Naive thymus-derived CD4-positive, alpha-beta T cell (primary cell): Measurements from ENCODE around the gene MTMR1. TPM values are rescaled to one million over a fixed set of nuclear protein-coding genes. Genes with fewer than 3 reads are reported as not detected.

Experiments
- ATAC-seq: fragments of 150-1000 bp; cut with Tn5 transposase; 2 replicates; pipeline ENCODE4 v1.10.0; 2021; ENCODE audit warnings: mild to moderate bottlenecking, moderate library complexity
- CTCF ChIA-PET: fragments of 350-600 bp; sonication (Branson Sonifier 250); formaldehyde crosslinking; loops from one replicate; lab custom pipeline; 2021; ENCODE audit warnings: antibody characterized with exemption; lab: Charles Lee
- POLR2A ChIA-PET: fragments of 350-600 bp; sonication (Branson Sonifier 250); formaldehyde crosslinking; loops from one replicate; lab custom pipeline; 2021; ENCODE audit warnings: antibody characterized with exemption, inconsistent platforms; lab: Charles Lee
- DNase-seq, 9 donors: peaks; one replicate each; pipeline versions ENCODE4 v3.0.0 to v3.0.0-alpha.2; 2020 to 2022; ENCODE audit warnings: mixed read lengths in 1 of 9
- H3K27ac ChIP-seq: one replicate; pipeline ENCODE4 v1.7.0; 2013; ENCODE audit warnings: mild to moderate bottlenecking, low read depth, low read length, moderate library complexity
- H3K27me3 ChIP-seq, 2 donors: one replicate each; pipeline ENCODE4 v1.7.0; 2013; ENCODE audit warnings: low read length in 2 of 2, mild to moderate bottlenecking in 2 of 2, moderate library complexity in 2 of 2; ENCODE audit not compliant: control insufficient read depth in 2 of 2, insufficient read depth in 2 of 2
- H3K36me3 ChIP-seq, 3 experiments: 1 replicate in 2 of 3; 2 replicates in 1 of 3; pipeline ENCODE4 v1.7.0; 2013; ENCODE audit warnings: low read length in 3 of 3, mild to moderate bottlenecking in 3 of 3, moderate library complexity in 1 of 3; ENCODE audit not compliant: insufficient read depth in 3 of 3, control insufficient read depth in 2 of 3
- H3K4me1 ChIP-seq, 2 donors: one replicate each; pipeline ENCODE4 v1.7.0; 2013; ENCODE audit warnings: low read length in 2 of 2, mild to moderate bottlenecking in 2 of 2, moderate library complexity in 1 of 2; ENCODE audit not compliant: control insufficient read depth in 2 of 2, insufficient read depth in 2 of 2
- H3K4me3 ChIP-seq: 2 replicates; pipeline ENCODE4 v1.7.0; 2013; ENCODE audit warnings: mild to moderate bottlenecking, low read length
- H3K9me3 ChIP-seq, 3 experiments: 1 replicate in 2 of 3; 2 replicates in 1 of 3; pipeline ENCODE4 v1.7.0; 2013; ENCODE audit warnings: low read length in 3 of 3; ENCODE audit not compliant: control insufficient read depth in 2 of 3
- H3K27ac Mint-ChIP-seq, 9 donors: one replicate each; pipeline ENCODE4 v1.8.0; 2020 to 2022; ENCODE audit warnings: mixed read lengths in 9 of 9, mild to moderate bottlenecking in 8 of 9, moderate library complexity in 5 of 9, inconsistent platforms in 2 of 9
- H3K27me3 Mint-ChIP-seq, 5 donors: one replicate each; pipeline ENCODE4 v1.8.0; 2021 to 2022; ENCODE audit warnings: mixed read lengths in 5 of 5, mild to moderate bottlenecking in 1 of 5
- H3K36me3 Mint-ChIP-seq, 5 donors: one replicate each; pipeline ENCODE4 v1.8.0; 2020 to 2022; ENCODE audit warnings: mixed read lengths in 5 of 5, mild to moderate bottlenecking in 3 of 5, inconsistent platforms in 1 of 5
- H3K4me1 Mint-ChIP-seq, 7 donors: one replicate each; pipeline ENCODE4 v1.8.0; 2020 to 2022; ENCODE audit warnings: mixed read lengths in 7 of 7, mild to moderate bottlenecking in 3 of 7, inconsistent platforms in 1 of 7
- H3K4me3 Mint-ChIP-seq, 10 donors: one replicate each; pipeline ENCODE4 v1.8.0; 2020 to 2022; ENCODE audit warnings: mild to moderate bottlenecking in 10 of 10, mixed read lengths in 10 of 10, moderate library complexity in 6 of 10, inconsistent platforms in 2 of 10
- H3K9me3 Mint-ChIP-seq, 11 donors: one replicate each; pipeline ENCODE4 v1.8.0; 2020 to 2022; ENCODE audit warnings: mixed read lengths in 11 of 11, mild to moderate bottlenecking in 4 of 11, inconsistent platforms in 1 of 11, moderate library complexity in 1 of 11
- intact Hi-C, 2 donors: fragments of 100-400 bp; cut with micrococcal nuclease; formaldehyde crosslinking; loops; one replicate each; pipeline ENCODE4 v1.15.1; 2023
- polyA plus RNA-seq, 2 donors: library from polyadenylated mRNA; unstranded; fragments of 300-500 nt; fragmentation: Illumina TruSeq; gene quantifications; one replicate each; pipeline ENCODE4 v1.2.3, GENCODE V29; 2021
- total RNA-seq, 6 experiments: library from RNA in 5 of 6; stranded (reverse) in 5 of 6; gene quantifications; 1 replicate in 5 of 6; 2 replicates in 1 of 6; pipeline ENCODE4 v1.2.3 and lab custom pipeline; 2021 to 2026

MTMR1 gene
- 10 to 100 TPM; 37.0 to 53.1 (median 42.1) TPM for total RNA-seq
- polyA plus RNA-seq, result 10 to 100 TPM; 11.3 to 24.8 TPM
- 63.9 reads per million, percentile 76 among the genes with 10 or more reads in this experiment for total RNA-seq (lab: John Stamatoyannopoulos, UW)

GRCh38 chrX:150692831-150693724 is at the start of gene MTMR1:
Gene MTMR1, plus strand, starts transcription at chrX:150693396. Its CDS starts 135 bp downstream, at chrX:150693531.
- H3K27me3 ChIP-seq, result no peaks in the 10 kb centered on the region
- no peaks in the 10 kb centered on the region for H3K36me3 ChIP-seq
- peaks cover 37 to 51% of the 10 kb centered on the region in 2 donors for H3K4me1 ChIP-seq
- intact Hi-C loops, result loop anchor here (1.0 to 10.0 kb wide), 11 partner anchors 10 to 1188 kb away; partner anchors contain the start of genes CD99L2 (in 2 of the 2), MAMLD1 (in 2 of the 2), MTM1 (in 2 of the 2) and EOLA1 (in 1 of the 2)
- no peaks in the 10 kb centered on the region for H3K9me3 ChIP-seq
- peaks cover 29 to 77% (median 67%) of the 10 kb centered on the region in 7 donors for H3K4me1 Mint-ChIP-seq
- H3K36me3 Mint-ChIP-seq, result peaks cover 0 to 24% (median 0%) of the 10 kb centered on the region in 5 donors
- peak within 1 kb of the TSS; percentile 92 to 98 (median 94) for H3K4me3 Mint-ChIP-seq
- peak within 1 kb of the TSS; percentile 80 for H3K27ac ChIP-seq
- ChIA-PET POLR2A (interaction anchor here (0.7 to 3.3 kb wide), 17 partner anchors 8 to 755 kb away, joined by 3 to 21 read pairs (median 4); partner anchors contain the start of genes EOLA2 and MTM1), CTCF (interaction anchor here (0.8 to 2.5 kb wide), 7 partner anchors 9 to 754 kb away, joined by 3 to 11 read pairs (median 7); partner anchors contain the start of gene EOLA2)
- H3K4me3 ChIP-seq, result peak within 1 kb of the TSS; percentile 72
- DNase-seq (peak; percentile 36 to 61 (median 57)), ATAC-seq (peak; percentile 81)
- no peaks in the 10 kb centered on the region for H3K27me3 Mint-ChIP-seq
- H3K9me3 Mint-ChIP-seq, result peaks cover 0 to 2% (median 0%) of the 10 kb centered on the region in 11 donors
- H3K27ac Mint-ChIP-seq, result peak within 1 kb of the TSS; percentile 95 to 99 (median 97)

- H3K9me3 Mint-ChIP-seq, result no peaks in the 10 kb centered on the region
- DNase-seq (no peak), ATAC-seq (no peak)
- intact Hi-C loops, result loop anchor here in 1 of 2 donors (5.0 kb wide), 2 partner anchors 97 to 682 kb away; no protein-coding TSS in a partner anchor
- H3K27ac Mint-ChIP-seq, result no peak overlapping the region
- CTCF ChIA-PET, result no interaction called here
- H3K4me3 ChIP-seq, result no peak overlapping the region
- peaks cover 3 to 14% (median 4%) of the 10 kb centered on the region in 3 experiments for H3K36me3 ChIP-seq
- no peaks in the 10 kb centered on the region for H3K4me1 Mint-ChIP-seq
- H3K4me3 Mint-ChIP-seq, result peak overlapping the region in 1 of 10 donors; percentile 21
- no peaks in the 10 kb centered on the region for H3K27me3 ChIP-seq
- H3K27me3 Mint-ChIP-seq, result no peaks in the 10 kb centered on the region
- no peak overlapping the region for H3K27ac ChIP-seq
- POLR2A ChIA-PET, result no interaction called here
- H3K36me3 Mint-ChIP-seq, result peaks cover 0 to 10% (median 3%) of the 10 kb centered on the region in 5 donors
- H3K9me3 ChIP-seq, result no peaks in the 10 kb centered on the region
- H3K4me1 ChIP-seq, result no peaks in the 10 kb centered on the region
Observed at GRCh38 chrX:150643958-150644357, 49.2 kb upstream of the MTMR1 start.

- no peak overlapping the region for H3K27ac Mint-ChIP-seq
- H3K36me3 Mint-ChIP-seq, result peaks cover 0 to 10% (median 4%) of the 10 kb centered on the region in 5 donors
- no peak overlapping the region for H3K27ac ChIP-seq
Observed at GRCh38 chrX:150644422-150644821, 48.8 kb upstream of the MTMR1 start.

GRCh38 chrX:150647331-150647730 is 45.9 kb upstream of the MTMR1 start:
- peaks cover 0 to 18% (median 0%) of the 10 kb centered on the region in 5 donors for H3K36me3 Mint-ChIP-seq
- peaks cover 0 to 21% (median 13%) of the 10 kb centered on the region in 7 donors for H3K4me1 Mint-ChIP-seq
- H3K4me1 ChIP-seq, result no peaks in the 10 kb centered on the region
- H3K9me3 Mint-ChIP-seq, result no peaks in the 10 kb centered on the region
- H3K4me3 ChIP-seq, result no peak overlapping the region
- no peak overlapping the region for H3K27ac ChIP-seq
- no peaks in the 10 kb centered on the region for H3K27me3 ChIP-seq
- no peak overlapping the region for H3K4me3 Mint-ChIP-seq
- H3K36me3 ChIP-seq, result peaks cover 0 to 6% (median 3%) of the 10 kb centered on the region in 3 experiments
- no peak for ATAC-seq
- DNase-seq, result no peak
- no peak overlapping the region for H3K27ac Mint-ChIP-seq
- ChIA-PET CTCF (interaction anchor here (0.7 kb wide), 1 partner anchor 9 kb away, joined by 3 read pairs; no protein-coding TSS in a partner anchor), POLR2A (no interaction called here)
- intact Hi-C loops, result no loop called here
- no peaks in the 10 kb centered on the region for H3K9me3 ChIP-seq
- no peaks in the 10 kb centered on the region for H3K27me3 Mint-ChIP-seq

More at GRCh38 chrX:150644422-150644821, 48.8 kb upstream of the MTMR1 start:
- no peaks in the 10 kb centered on the region for H3K27me3 Mint-ChIP-seq
- Histone ChIP-seq H3K4me3 (no peak overlapping the region), H3K36me3 (peaks cover 0 to 14% (median 3%) of the 10 kb centered on the region in 3 experiments), H3K27me3 (no peaks in the 10 kb centered on the region), H3K4me1 (no peaks in the 10 kb centered on the region), H3K9me3 (no peaks in the 10 kb centered on the region)
- ChIA-PET CTCF (no interaction called here), POLR2A (no interaction called here)
- peaks cover 0 to 4% (median 0%) of the 10 kb centered on the region in 7 donors for H3K4me1 Mint-ChIP-seq
- no peak for DNase-seq
- intact Hi-C loops, result loop anchor here in 1 of 2 donors (5.0 kb wide), 2 partner anchors 97 to 682 kb away; no protein-coding TSS in a partner anchor
- no peak overlapping the region for H3K4me3 Mint-ChIP-seq
- ATAC-seq, result no peak
- no peaks in the 10 kb centered on the region for H3K9me3 Mint-ChIP-seq

GRCh38 chrX:150648296-150648940 is 44.8 kb upstream of the MTMR1 start:
- DNase-seq (no peak), ATAC-seq (no peak)
- ChIA-PET CTCF (no interaction called here), POLR2A (no interaction called here)
- no peak overlapping the region for H3K4me3 Mint-ChIP-seq
- H3K4me1 Mint-ChIP-seq, result peaks cover 0 to 21% (median 13%) of the 10 kb centered on the region in 7 donors
- peaks cover 0 to 6% (median 3%) of the 10 kb centered on the region in 3 experiments for H3K36me3 ChIP-seq
- H3K27me3 Mint-ChIP-seq, result no peaks in the 10 kb centered on the region
- H3K4me3 ChIP-seq, result no peak overlapping the region
- H3K4me1 ChIP-seq, result no peaks in the 10 kb centered on the region
- intact Hi-C loops, result no loop called here
- no peaks in the 10 kb centered on the region for H3K9me3 Mint-ChIP-seq
- H3K36me3 Mint-ChIP-seq, result peaks cover 0 to 22% (median 4%) of the 10 kb centered on the region in 5 donors
- no peaks in the 10 kb centered on the region for H3K27me3 ChIP-seq
- peak overlapping the region in 1 of 9 donors; percentile 33 for H3K27ac Mint-ChIP-seq
- no peaks in the 10 kb centered on the region for H3K9me3 ChIP-seq
- no peak overlapping the region for H3K27ac ChIP-seq
